ENCODE data around the gene ZNF814.
"Not testable (repeated sequence)": the region's sequence is repeated elsewhere in the genome, so short reads cannot be mapped to it uniquely, and the experiment has no call there.

The ZNF814 gene

DNA sequence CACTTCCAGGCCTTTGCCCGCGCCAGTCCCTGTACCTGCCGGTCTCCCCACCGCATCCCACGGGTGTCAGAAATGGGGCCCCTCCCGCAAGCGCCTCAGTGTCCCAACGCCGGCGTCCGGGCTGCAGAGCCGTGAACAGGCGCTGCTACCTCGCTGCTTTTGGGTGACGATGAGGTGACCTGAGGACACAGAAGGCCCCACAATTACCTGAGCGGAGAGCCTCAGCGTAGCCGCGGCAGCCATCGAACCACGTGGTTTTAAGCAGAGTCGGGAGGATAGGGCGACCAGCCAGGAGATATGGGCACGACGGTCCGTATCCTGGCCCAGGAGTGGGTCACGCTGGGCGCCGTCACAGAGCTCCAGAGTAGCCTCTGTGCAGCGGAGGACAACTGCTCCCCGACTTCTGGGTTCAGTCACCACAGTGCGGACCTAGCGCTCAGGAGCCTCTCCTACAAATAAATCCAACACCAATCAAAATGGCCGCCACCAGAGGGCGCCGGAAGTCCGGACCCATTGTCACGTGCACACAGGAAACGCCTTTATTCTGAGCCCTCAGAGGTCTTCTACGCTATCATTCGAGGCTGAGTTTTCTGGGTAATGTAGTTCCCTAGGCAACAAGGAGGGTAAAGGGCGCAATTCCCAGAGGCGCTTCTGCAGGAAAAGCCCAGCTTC lies at the start of gene ZNF814:
TSS of gene ZNF814 (minus strand) at position 478 of the 672 bp plus-strand sequence. CDS start at position 243, 235 bp downstream.
- no peak for DNase-seq (ENCODE audit: low spot score)
- no peak for FAIRE-seq

GRCh38 chr19:57935731-57936130 lies 46.9 kb upstream of the ZNF814 start:
- no peak for DNase-seq (ENCODE audit: low spot score)

DNA sequence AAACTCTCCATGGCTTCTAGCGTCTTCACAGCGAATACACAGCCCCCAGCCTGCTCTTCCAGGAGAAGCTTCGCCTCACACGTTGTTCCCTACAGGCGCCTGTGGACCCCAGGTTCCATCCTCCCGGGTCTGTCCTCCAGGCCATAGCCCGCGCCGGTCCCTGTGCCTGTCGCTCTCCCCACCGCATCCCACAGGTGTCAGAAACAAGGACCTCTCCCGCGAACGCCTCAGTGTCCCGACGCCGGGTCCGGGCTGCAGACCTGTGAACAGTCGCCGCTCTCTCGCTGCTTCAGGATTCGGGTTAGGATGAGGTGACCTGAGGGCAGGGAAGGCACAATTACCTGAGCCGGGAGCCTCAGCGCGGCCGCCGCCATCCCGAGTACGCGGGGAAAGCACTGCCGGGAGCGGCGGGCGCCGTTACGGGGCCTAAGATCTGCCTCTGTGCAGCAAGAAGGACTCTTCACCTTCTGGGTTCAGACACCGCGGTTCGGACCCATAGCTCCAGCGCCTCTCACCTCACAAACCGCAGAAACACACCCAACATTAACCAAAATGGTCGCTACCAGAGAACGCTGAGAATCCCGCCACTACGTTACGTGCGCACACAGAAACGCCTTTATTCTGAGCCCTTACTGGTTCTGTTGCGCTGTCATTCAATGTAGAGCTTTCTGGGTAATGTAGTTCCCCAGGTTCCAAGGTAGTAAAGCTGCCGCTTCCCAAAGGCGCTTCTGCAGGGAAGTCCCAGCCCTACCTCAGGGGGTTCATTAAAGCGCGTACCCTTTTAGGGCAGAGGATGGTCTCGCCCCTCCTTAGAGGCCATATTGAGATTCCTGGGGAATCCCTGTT lies 46.2 kb upstream of the ZNF814 start, which contains the start of gene ZNF418:
TSS of gene ZNF418 (minus strand) at position 583 of the 846 bp plus-strand sequence. CDS start 1,580 bp downstream, outside the sequence.
- no peak for FAIRE-seq
- DNase-seq (ENCODE audit: low spot score): no peak

More at GRCh38 chr19:57935731-57936130, 46.9 kb upstream of the ZNF814 start:
- FAIRE-seq: no peak

DNA sequence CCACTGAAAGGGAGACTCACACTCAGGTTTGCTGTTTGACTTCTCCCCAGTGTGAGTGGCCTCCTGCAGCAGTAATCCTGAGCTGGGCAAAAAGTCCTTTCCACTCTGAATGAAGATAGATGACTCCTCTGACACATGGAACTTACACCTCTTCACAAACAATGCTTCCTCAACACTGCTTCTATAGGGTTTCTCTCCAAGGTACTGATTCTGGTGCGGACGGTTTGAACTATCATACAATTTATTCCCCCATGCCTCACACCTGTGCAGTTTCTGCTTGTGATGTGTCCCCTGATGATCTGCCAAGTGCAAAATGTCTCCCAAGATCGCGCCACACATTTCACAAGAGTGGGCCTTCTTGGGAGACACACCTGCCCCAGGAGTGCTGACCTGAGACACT lies 38.8 kb upstream of the ZNF814 start:
- no peak for DNase-seq (ENCODE audit: low spot score)
- no peak for FAIRE-seq

GRCh38 chr19:57916168-57916995 lies 27.5 kb upstream of the ZNF814 start, which contains the start of gene ZNF417:
ZNF417 (minus strand) TSS chr19:57916592; CDS start chr19:57916411, 181 bp downstream.
- DNase-seq (ENCODE audit: low spot score): peak; percentile 79
- FAIRE-seq: peak; percentile 73

DNA sequence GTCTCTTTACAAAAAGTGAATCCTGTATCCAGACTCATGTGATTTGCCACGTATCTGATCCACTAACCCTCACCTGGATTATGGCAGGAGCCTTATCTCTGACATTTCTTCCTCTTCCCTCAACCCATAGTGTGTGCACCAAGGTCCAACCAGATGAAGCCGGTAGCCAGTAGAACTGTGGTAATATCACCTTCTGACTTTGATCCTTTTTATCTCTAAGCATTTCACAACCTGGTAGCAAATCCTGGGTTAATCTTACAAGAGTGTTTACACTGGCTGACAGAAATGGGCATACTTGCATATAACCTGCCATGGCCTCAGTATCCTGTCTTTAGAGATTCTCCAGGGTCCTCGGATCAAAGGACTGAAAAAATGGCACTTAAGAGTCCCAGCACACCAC lies 25.7 kb upstream of the ZNF814 start:
- FAIRE-seq: no peak
- no peak for DNase-seq (ENCODE audit: low spot score)

- DNase-seq (ENCODE audit: low spot score): no peak
- FAIRE-seq: no peak
These were observed 18.6 kb upstream of the ZNF814 start for GRCh38 chr19:57907394-57907793.

GRCh38 chr19:57905258-57905657 lies 16.4 kb upstream of the ZNF814 start:
- FAIRE-seq (no peak), DNase-seq (ENCODE audit: low spot score) (no peak)

DNA sequence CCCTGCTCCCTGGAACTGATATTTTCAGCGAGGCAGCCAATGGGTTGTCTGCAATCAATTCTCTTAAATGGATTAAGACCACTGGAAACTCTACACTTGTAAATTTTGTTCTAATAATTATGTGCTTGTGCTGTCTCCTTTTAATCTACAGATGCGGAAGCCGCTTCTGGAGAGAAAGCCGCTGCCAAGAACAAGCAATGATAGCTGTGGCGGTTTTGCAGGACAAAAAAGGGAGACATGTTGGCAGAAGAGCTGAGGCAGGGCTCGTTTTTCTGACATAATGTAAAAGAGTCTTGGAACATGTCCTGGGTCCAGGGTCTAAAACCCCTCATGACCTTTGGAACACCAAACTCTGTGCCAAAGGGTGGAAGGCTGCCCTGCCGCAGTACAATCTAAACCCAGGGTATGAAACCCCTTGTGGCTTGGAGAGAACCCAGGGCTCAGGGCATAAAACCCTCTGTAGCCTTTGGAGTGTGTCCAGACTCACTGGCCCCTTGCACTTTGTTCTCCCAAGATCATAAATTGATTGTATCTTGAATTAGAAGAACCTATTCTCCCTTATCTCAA lies 14.9 kb upstream of the ZNF814 start:
- FAIRE-seq (no peak), DNase-seq (ENCODE audit: low spot score) (no peak)

DNA sequence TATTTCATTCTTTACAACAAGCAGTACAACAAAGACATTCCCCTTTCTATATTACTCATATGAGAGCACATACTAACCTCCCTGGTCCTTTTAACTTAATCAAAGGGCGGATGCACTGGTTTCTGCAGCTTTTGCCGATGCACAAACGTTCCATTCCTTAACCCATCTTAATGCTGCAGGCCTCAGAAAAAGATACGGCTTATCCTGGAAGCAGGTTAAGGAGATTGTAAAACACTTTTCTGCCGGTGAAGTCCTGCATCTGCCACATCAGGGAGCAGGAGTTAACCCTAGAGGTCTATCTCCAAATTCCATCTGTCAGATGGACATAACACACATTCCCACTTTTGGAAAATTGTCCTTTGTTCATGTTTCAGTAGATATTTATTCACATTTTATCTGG lies 11.5 kb upstream of the ZNF814 start:
- DNase-seq (ENCODE audit: low spot score) (no peak), FAIRE-seq (no peak)

- DNase-seq (ENCODE audit: low spot score): peak; percentile 66
- FAIRE-seq: not testable (repeated sequence)
These were observed 1.9 kb upstream of the ZNF814 start for GRCh38 chr19:57890706-57891105.

- DNase-seq (ENCODE audit: low spot score) (no peak), FAIRE-seq (no peak)
These were observed 704 bp downstream of the ZNF814 start for GRCh38 chr19:57888107-57888559.

- FAIRE-seq (no peak), DNase-seq (ENCODE audit: low spot score) (no peak)
These were observed 1.5 kb downstream of the ZNF814 start for GRCh38 chr19:57887195-57887941.

DNA sequence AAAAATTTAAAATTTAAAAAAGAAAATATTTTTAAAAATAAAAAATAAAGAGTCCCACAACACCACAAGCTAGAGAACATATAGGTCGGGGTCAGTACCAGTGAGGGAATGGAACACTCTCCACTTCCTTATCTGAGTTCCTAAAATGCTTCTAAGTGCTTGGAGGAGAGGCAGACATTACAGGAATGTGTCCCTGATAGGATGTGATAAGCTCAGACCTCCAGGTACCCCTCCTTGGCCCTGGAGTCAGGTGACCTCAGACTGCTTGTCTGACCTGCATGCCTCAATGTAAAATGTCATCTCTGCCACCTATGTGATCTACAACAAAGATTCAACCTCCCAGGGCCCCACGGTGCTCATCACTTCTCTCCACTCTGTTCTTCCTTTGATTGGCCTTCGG lies 2.8 kb downstream of the ZNF814 start:
- DNase-seq (ENCODE audit: low spot score) (no peak), FAIRE-seq (no peak)

GRCh38 chr19:57873883-57874799 lies 14.7 kb downstream of the ZNF814 start:
- not testable (repeated sequence) for DNase-seq (ENCODE audit: low spot score)

DNA sequence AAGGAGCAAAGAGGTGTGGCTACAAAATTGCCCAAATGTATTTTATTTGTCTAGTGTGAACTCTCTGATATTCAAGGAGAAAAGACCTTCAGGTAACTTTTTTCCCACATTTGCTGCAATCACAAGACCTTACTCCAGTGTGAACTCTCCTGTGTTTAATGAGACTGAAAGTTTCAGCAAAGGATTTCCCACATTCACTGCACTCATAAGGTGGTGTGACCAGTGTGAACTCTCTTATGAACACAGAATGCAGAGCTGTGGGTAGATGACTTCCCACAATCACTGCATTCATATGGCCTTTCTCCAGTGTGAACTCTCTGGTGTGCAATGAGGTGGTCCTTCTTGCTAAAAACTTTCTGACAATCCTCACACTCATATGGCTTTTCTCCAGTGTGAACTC lies 16.4 kb downstream of the ZNF814 start:
- no peak for FAIRE-seq

More at GRCh38 chr19:57873883-57874799, 14.7 kb downstream of the ZNF814 start:
- FAIRE-seq: not testable (repeated sequence)

DNA sequence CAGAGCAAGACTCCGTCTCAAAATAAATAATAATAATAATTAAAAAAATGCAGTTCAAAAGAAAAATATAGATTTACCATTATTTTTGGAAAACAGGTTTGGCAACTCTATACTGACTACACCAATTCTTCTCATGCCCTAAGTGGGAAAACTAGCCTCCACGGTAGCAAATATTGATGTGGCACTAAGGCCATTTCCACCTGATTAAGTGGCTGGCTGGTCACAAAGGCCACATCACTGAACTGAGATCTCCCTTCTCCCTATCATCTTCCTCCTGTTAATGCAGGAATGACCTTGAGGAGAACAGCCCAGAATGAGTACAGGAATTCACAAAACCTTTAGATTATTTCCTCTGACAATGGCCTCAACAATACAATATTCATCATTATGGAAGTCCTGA lies 18.6 kb downstream of the ZNF814 start:
- DNase-seq (ENCODE audit: low spot score): no peak
- FAIRE-seq: no peak

More for the DNA sequence above, 16.4 kb downstream of the ZNF814 start:
- no peak for DNase-seq (ENCODE audit: low spot score)

DNA sequence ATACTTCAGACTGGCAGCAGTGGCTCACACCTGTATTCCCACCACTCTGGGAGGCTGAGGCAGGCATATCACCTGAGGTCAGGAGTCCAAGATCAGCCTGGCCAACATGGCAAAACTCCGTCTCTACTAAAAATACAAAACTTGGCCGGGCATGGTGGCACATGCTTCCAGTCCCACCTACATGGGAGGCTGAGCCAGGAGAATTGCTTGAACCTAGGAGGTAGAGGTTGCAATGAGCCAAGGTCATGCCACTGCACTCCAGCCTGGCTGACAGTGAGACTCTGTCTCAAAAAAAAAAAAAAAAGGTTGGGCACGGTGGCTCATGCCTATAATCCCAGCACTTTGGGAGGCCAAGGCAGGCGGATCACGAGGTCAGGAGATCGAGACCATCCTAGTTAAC lies 19.2 kb downstream of the ZNF814 start:
- not testable (repeated sequence) for DNase-seq (ENCODE audit: low spot score); FAIRE-seq

DNA sequence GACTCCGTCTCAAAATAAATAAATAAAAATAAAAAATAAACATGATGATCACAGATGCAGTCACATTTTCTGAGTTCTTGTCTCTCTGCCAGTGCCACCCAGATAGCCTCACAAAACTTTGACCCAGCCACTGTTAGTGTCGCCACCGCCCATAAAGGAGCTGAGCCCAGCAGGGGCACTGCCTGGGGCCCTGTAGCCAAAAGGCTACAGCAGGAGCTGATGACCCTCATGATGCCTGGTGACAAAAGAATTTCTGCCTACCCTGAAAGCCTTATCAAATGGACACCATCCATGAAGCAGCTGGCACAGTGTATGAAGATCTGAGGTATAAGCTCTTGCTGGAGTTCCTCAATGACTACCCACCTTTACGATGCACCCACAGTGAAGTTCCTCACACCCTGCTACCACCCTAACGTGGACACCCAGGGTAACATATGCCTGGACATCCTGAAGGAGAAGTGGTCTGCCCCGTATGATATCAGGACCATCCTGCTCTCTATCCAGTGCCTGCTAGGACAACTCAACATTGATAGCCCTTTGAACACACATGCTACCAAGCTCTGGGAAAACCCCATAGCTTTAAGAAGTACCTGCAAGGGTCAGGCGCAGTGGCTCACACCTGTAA lies 20.9 kb downstream of the ZNF814 start:
- FAIRE-seq (no peak), DNase-seq (ENCODE audit: low spot score) (no peak)
